Prostate gland (tissue), 2 donors: ENCODE data around the gene NPBWR2. TPM values are rescaled to one million over a fixed set of nuclear protein-coding genes. Genes with fewer than 3 reads are reported as not detected.
A peak's percentile ranks its signal among the peaks of the same experiment; 100 is the strongest.

Experiments used
- DNase-seq: peaks from one replicate; pipeline ENCODE4 v3.0.0-alpha.2; 2019; ENCODE audit warnings: low spot score
- H3K27ac ChIP-seq, 2 donors: fragments of 200-600 bp; sonication (generic); 2 replicates each; pipeline ENCODE4 v1.5.1; 2017 to 2019
- H3K27me3 ChIP-seq: fragments of 200-600 bp; sonication (generic); replicated peaks from 2 replicates; pipeline ENCODE4 v1.5.1; 2019; ENCODE audit not compliant: insufficient read depth
- H3K36me3 ChIP-seq, 2 donors: fragments of 200-600 bp; sonication (generic); 1 replicate in 1 of 2; 2 replicates in 1 of 2; pipeline versions ENCODE4 v1.5.1 to v1.8.1; 2017 to 2019
- H3K4me1 ChIP-seq: fragments of 200-600 bp; sonication (generic); replicated peaks from 2 replicates; pipeline ENCODE4 v1.5.1; 2019
- H3K4me3 ChIP-seq, 2 donors: fragments of 200-600 bp; sonication (generic); 2 replicates each; pipeline ENCODE4 v1.5.1; 2017 to 2019
- H3K9me3 ChIP-seq: fragments of 200-600 bp; sonication (generic); 2 replicates; pipeline ENCODE4 v1.5.1; 2017
- CTCF ChIP-seq, 4 experiments: fragments of 200-600 bp in 2 of 4; fragments of 450-650 bp in 2 of 4; sonication (generic) in 2 of 4; IDR thresholded peaks; 1 replicate in 3 of 4; 2 replicates in 1 of 4; pipeline ENCODE4 v1.5.1; 2016 to 2019; ENCODE audit warnings: antibody characterized with exemption in 4 of 4, mild to moderate bottlenecking in 2 of 4, moderate library complexity in 2 of 4
- POLR2A ChIP-seq: fragments of 450-650 bp; IDR thresholded peaks from one replicate; pipeline ENCODE4 v1.6.1; 2016; ENCODE audit warnings: antibody characterized with exemption, mild to moderate bottlenecking
- POLR2AphosphoS5 ChIP-seq: sonication (generic); formaldehyde crosslinking; IDR thresholded peaks from one replicate; pipeline ENCODE4 v1.6.1; 2017; ENCODE audit warnings: antibody characterized with exemption
- WGBS: methylation state at CpG from one replicate; pipeline ENCODE4 v1.1.5; 2018; 5-methylcytosine and 5-hydroxymethylcytosine counted together
- intact Hi-C: fragments of 100-400 bp; cut with DNase I; formaldehyde crosslinking; loops from one replicate; pipeline ENCODE4 v1.14.2; 2022
- total RNA-seq, 2 donors: library from RNA; depleted of rRNA; stranded (reverse); fragments of >200 nt; gene quantifications; one replicate each; pipeline ENCODE4 v1.1.0, GENCODE V29; 2016

Gene NPBWR2
- total RNA-seq, 2 donors from 2014 or later = not detected

- DNase-seq = no peak
- peaks cover 9% of the 10 kb centered on the region for H3K4me1 ChIP-seq
- no peak for TF ChIP-seq POLR2AphosphoS5
- TF ChIP-seq CTCF (IDR thresholded peaks at IDR 0.05) = no peak
- no peaks in the 10 kb centered on the region for H3K9me3 ChIP-seq
- H3K27me3 ChIP-seq = no peaks in the 10 kb centered on the region
- no peak overlapping the region for H3K27ac ChIP-seq
- no peaks in the 10 kb centered on the region for H3K36me3 ChIP-seq
- no peak overlapping the region for H3K4me3 ChIP-seq
- 37% methylated on average over 13 of the region's 13 CpGs for WGBS
- intact Hi-C loops = no loop called here
Observed at GRCh38 chr20:64082126-64082731, 25.1 kb downstream of the NPBWR2 start.

GRCh38 chr20:64081624-64081964 is 25.8 kb downstream of the NPBWR2 start:
- Histone ChIP-seq H3K4me1 (peaks cover 9% of the 10 kb centered on the region), H3K4me3 (no peak overlapping the region), H3K27me3 (no peaks in the 10 kb centered on the region), H3K36me3 (no peaks in the 10 kb centered on the region), H3K27ac (no peak overlapping the region), H3K9me3 (no peaks in the 10 kb centered on the region)
- intact Hi-C loops = no loop called here
- TF ChIP-seq CTCF (IDR thresholded peaks at IDR 0.05) (no peak), POLR2A (no peak), POLR2AphosphoS5 (no peak)
- 91% methylated on average over 6 of the region's 6 CpGs for WGBS
- DNase-seq = no peak

- WGBS = 82% methylated on average over 17 of the region's 17 CpGs
- Histone ChIP-seq H3K27me3 (no peaks in the 10 kb centered on the region), H3K9me3 (no peaks in the 10 kb centered on the region), H3K36me3 (no peaks in the 10 kb centered on the region), H3K4me1 (peaks cover 9% of the 10 kb centered on the region), H3K4me3 (no peak overlapping the region), H3K27ac (no peak overlapping the region)
- DNase-seq = no peak
- intact Hi-C loops = no loop called here
- TF ChIP-seq POLR2AphosphoS5 (no peak), POLR2A (no peak), CTCF (IDR thresholded peaks at IDR 0.05) (no peak)
Observed at GRCh38 chr20:64080813-64081623, 26.3 kb downstream of the NPBWR2 start.

GRCh38 chr20:64080013-64080812 is 27.2 kb downstream of the NPBWR2 start, which contains the start of gene OPRL1:
OPRL1 (plus strand) TSS chr20:64080082; CDS start chr20:64092721, 12,639 bp downstream.
- peaks cover 9% of the 10 kb centered on the region for H3K4me1 ChIP-seq
- peak within 1 kb of the TSS; percentile 68 to 76 for H3K27ac ChIP-seq
- intact Hi-C loops = no loop called here
- WGBS = 5% methylated on average over 38 of the region's 62 CpGs
- no peaks in the 10 kb centered on the region for H3K36me3 ChIP-seq
- peak within 1 kb of the TSS; percentile 57 to 72 for H3K4me3 ChIP-seq
- H3K27me3 ChIP-seq = no peaks in the 10 kb centered on the region
- DNase-seq = no peak
- no peaks in the 10 kb centered on the region for H3K9me3 ChIP-seq
- TF ChIP-seq POLR2A (no peak), POLR2AphosphoS5 (no peak), CTCF (IDR thresholded peaks at IDR 0.05) (no peak)
